MM.1S (cell line): ENCODE results near the gene SELENON.

Source experiments
- EZH2phosphoT487 ChIP-seq: fragments of 300-600 bp; sonication (generic); IDR thresholded peaks from 2 replicates; pipeline ENCODE4 v1.6.1; 2018; ENCODE audit warnings: antibody characterized with exemption, low read length
- TF ChIP-seq, protein P1 (sequence below): fragments of 300-600 bp; sonication (generic); IDR thresholded peaks from 2 replicates; pipeline ENCODE4 v1.5.1; 2016; ENCODE audit warnings: antibody characterized with exemption, low read length, mixed read lengths

DNA sequence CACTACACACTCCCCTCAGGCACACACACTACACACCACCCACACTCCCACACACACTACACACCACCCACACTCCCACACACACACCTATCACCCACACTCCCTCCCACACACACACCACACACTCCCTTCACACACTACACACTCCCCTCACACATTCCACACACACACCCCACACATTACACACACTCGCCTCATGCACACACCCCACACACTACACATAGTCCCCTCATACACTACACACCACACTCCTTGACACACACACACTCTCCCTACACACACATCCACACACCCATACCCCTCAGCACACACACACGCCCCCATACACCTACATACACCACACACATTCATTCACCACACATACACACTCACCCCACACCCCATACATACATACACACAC, 31.0 kb upstream of the SELENON start:
- TF ChIP-seq, protein P1, sequence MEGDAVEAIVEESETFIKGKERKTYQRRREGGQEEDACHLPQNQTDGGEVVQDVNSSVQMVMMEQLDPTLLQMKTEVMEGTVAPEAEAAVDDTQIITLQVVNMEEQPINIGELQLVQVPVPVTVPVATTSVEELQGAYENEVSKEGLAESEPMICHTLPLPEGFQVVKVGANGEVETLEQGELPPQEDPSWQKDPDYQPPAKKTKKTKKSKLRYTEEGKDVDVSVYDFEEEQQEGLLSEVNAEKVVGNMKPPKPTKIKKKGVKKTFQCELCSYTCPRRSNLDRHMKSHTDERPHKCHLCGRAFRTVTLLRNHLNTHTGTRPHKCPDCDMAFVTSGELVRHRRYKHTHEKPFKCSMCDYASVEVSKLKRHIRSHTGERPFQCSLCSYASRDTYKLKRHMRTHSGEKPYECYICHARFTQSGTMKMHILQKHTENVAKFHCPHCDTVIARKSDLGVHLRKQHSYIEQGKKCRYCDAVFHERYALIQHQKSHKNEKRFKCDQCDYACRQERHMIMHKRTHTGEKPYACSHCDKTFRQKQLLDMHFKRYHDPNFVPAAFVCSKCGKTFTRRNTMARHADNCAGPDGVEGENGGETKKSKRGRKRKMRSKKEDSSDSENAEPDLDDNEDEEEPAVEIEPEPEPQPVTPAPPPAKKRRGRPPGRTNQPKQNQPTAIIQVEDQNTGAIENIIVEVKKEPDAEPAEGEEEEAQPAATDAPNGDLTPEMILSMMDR, result no peak
- TF ChIP-seq EZH2phosphoT487, result no peak
